Measurements from ENCODE around the gene MSMO1. TPM values are rescaled to one million over a fixed set of nuclear protein-coding genes. Genes with fewer than 3 reads are reported as not detected.
A peak's percentile ranks its signal among the peaks of the same experiment; 100 is the strongest.

Gene MSMO1
- total RNA-seq, 2 donors from 2014 or later = 106 to 109 TPM

DNA sequence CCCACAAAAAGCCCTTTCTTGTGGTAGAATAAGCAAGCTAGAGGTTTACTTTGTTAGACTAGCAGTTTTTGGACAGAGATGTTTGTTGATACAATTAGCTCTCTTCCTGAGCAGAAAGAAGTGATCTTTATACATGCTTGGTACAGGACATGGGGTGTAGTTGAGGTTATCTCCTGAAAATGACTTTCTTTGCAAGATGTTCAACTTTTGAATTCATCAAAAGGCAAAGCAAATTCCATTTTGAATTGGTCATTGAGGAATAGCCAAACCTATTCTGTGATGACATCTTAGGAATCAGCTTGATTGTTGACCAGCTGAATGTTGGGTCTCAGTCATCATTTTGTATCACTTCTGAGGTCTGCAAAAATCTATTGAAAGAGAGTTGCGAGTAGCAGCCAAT is 55.2 kb downstream of the MSMO1 start:
- no peaks in the 10 kb centered on the region for H3K27me3 ChIP-seq (ENCODE audit: control insufficient read depth, insufficient read depth, low read length, poor library complexity, severe bottlenecking)

GRCh38 chr4:165383591-165384073 is 56.2 kb downstream of the MSMO1 start:
- 61 to 92% methylated on average over 2 to 4 of the region's 4 CpGs for WGBS, 2 experiments (ENCODE audit: insufficient coverage in 1 of 2, insufficient read length in 1 of 2)
- no peak overlapping the region for H3K4me3 Mint-ChIP-seq
- Histone ChIP-seq H3K36me3 (ENCODE audit: control insufficient read depth, insufficient read depth, low read length) (peaks cover 30% of the 10 kb centered on the region), H3K4me3 (ENCODE audit: low read length) (peak overlapping the region; percentile 83), H3K27ac (ENCODE audit: low read depth, low read length) (peak overlapping the region; percentile 67), H3K9me3 (ENCODE audit: control insufficient read depth, low read length) (no peaks in the 10 kb centered on the region), H3K9ac (ENCODE audit: extremely low read depth, low read length, poor library complexity, severe bottlenecking) (peak overlapping the region; percentile 72), H3K27me3 (ENCODE audit: control insufficient read depth, insufficient read depth, low read length, poor library complexity, severe bottlenecking) (no peaks in the 10 kb centered on the region), H3K4me1 (ENCODE audit: control insufficient read depth, insufficient read depth, low read length) (peaks cover 27% of the 10 kb centered on the region)
- DNase-seq = peak; percentile 69
- H3K27ac Mint-ChIP-seq = peak overlapping the region; percentile 95
- peaks cover 60% of the 10 kb centered on the region for H3K4me1 Mint-ChIP-seq
- no peaks in the 10 kb centered on the region for H3K9me3 Mint-ChIP-seq
- TF ChIP-seq, protein P1, sequence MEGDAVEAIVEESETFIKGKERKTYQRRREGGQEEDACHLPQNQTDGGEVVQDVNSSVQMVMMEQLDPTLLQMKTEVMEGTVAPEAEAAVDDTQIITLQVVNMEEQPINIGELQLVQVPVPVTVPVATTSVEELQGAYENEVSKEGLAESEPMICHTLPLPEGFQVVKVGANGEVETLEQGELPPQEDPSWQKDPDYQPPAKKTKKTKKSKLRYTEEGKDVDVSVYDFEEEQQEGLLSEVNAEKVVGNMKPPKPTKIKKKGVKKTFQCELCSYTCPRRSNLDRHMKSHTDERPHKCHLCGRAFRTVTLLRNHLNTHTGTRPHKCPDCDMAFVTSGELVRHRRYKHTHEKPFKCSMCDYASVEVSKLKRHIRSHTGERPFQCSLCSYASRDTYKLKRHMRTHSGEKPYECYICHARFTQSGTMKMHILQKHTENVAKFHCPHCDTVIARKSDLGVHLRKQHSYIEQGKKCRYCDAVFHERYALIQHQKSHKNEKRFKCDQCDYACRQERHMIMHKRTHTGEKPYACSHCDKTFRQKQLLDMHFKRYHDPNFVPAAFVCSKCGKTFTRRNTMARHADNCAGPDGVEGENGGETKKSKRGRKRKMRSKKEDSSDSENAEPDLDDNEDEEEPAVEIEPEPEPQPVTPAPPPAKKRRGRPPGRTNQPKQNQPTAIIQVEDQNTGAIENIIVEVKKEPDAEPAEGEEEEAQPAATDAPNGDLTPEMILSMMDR (conservative IDR thresholded peaks at IDR 0.05) = no peak
- peaks cover 13% of the 10 kb centered on the region for H3K36me3 Mint-ChIP-seq (ENCODE audit: low read depth)
- H3K27me3 Mint-ChIP-seq (ENCODE audit: insufficient read depth) = peaks cover 3% of the 10 kb centered on the region

More for the DNA sequence above, 55.2 kb downstream of the MSMO1 start:
- WGBS, 2 experiments (ENCODE audit: insufficient coverage in 1 of 2, insufficient read length in 1 of 2) = 86 to 94% methylated on average over 1 of the region's 1 CpG
- Mint-ChIP-seq H3K9me3 (no peaks in the 10 kb centered on the region), H3K4me3 (no peak overlapping the region), H3K4me1 (peaks cover 68% of the 10 kb centered on the region), H3K36me3 (ENCODE audit: low read depth) (peaks cover 6% of the 10 kb centered on the region), H3K27ac (no peak overlapping the region), H3K27me3 (ENCODE audit: insufficient read depth) (peaks cover 11% of the 10 kb centered on the region)
- TF ChIP-seq, protein P1 (conservative IDR thresholded peaks at IDR 0.05) = no peak
- Histone ChIP-seq H3K9ac (ENCODE audit: extremely low read depth, low read length, poor library complexity, severe bottlenecking) (no peak overlapping the region), H3K36me3 (ENCODE audit: control insufficient read depth, insufficient read depth, low read length) (peaks cover 23% of the 10 kb centered on the region), H3K27ac (ENCODE audit: low read depth, low read length) (no peak overlapping the region), H3K4me1 (ENCODE audit: control insufficient read depth, insufficient read depth, low read length) (peaks cover 27% of the 10 kb centered on the region), H3K4me3 (ENCODE audit: low read length) (peak overlapping the region; percentile 83), H3K9me3 (ENCODE audit: control insufficient read depth, low read length) (no peaks in the 10 kb centered on the region)
- no peak for DNase-seq

DNA sequence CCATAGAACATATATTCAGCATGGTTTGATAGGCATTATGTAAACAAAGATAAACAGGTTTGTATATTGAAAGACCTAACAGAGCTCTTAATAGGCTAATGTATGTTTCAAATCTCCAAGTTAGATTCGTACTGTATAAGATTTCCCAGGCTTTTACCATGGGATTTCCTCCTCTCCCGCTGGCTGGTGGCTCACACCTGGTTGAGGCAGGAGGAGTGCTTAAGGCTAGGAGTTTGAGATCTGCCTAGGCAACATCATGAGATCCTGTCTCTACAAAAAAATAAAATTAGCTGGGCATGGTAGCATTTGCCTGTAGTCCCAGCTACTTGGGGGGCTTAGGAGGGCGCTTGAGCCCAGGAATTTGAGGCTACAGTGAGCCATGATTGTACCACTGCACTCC is 56.7 kb downstream of the MSMO1 start:
- H3K4me3 ChIP-seq (ENCODE audit: low read length) = peak overlapping the region; percentile 70
- peak overlapping the region; percentile 67 for H3K27ac ChIP-seq (ENCODE audit: low read depth, low read length)
- Mint-ChIP-seq H3K4me1 (peaks cover 60% of the 10 kb centered on the region), H3K9me3 (no peaks in the 10 kb centered on the region), H3K36me3 (ENCODE audit: low read depth) (peaks cover 13% of the 10 kb centered on the region), H3K27ac (peak overlapping the region; percentile 95), H3K4me3 (peak overlapping the region; percentile 31), H3K27me3 (ENCODE audit: insufficient read depth) (peaks cover 3% of the 10 kb centered on the region)
- H3K27me3 ChIP-seq (ENCODE audit: control insufficient read depth, insufficient read depth, low read length, poor library complexity, severe bottlenecking) = no peaks in the 10 kb centered on the region
- H3K9me3 ChIP-seq (ENCODE audit: control insufficient read depth, low read length) = no peaks in the 10 kb centered on the region
- TF ChIP-seq, protein P1 (conservative IDR thresholded peaks at IDR 0.05) = no peak
- peak overlapping the region; percentile 72 for H3K9ac ChIP-seq (ENCODE audit: extremely low read depth, low read length, poor library complexity, severe bottlenecking)
- peaks cover 33% of the 10 kb centered on the region for H3K36me3 ChIP-seq (ENCODE audit: control insufficient read depth, insufficient read depth, low read length)
- peaks cover 27% of the 10 kb centered on the region for H3K4me1 ChIP-seq (ENCODE audit: control insufficient read depth, insufficient read depth, low read length)
- WGBS, 2 experiments (ENCODE audit: insufficient coverage in 1 of 2, insufficient read length in 1 of 2) = 40% methylated on average over 3 of the region's 3 CpGs; no CpG with 5 or more reads in 1 of the 2 experiments
- peak; percentile 73 for DNase-seq
